K562 (cell line): ENCODE data around the gene PHF1. TPM values are rescaled to one million over a fixed set of nuclear protein-coding genes. Genes with fewer than 3 reads are reported as not detected.

ENCODE experiments used
- ASH1L ChIP-seq: fragments of 450-650 bp; IDR thresholded peaks from 2 replicates; pipeline ENCODE4 v1.6.1; 2018; ENCODE audit warnings: borderline replicate concordance, mild to moderate bottlenecking, low read depth; ENCODE audit not compliant: partially characterized antibody
- CC2D1A ChIP-seq: fragments of 450-650 bp; IDR thresholded peaks from 2 replicates; pipeline ENCODE4 v1.6.1; 2017; ENCODE audit warnings: mild to moderate bottlenecking
- CHD2 ChIP-seq: IDR thresholded peaks from 2 replicates; pipeline ENCODE4 v1.6.1; 2011; ENCODE audit warnings: low read depth, low read length
- EP400 ChIP-seq: fragments of 450-650 bp; IDR thresholded peaks from 2 replicates; pipeline ENCODE4 v1.6.1; 2017; ENCODE audit warnings: antibody characterized with exemption, mild to moderate bottlenecking, moderate library complexity
- GTF2A2 ChIP-seq: IDR thresholded peaks from 2 replicates; pipeline ENCODE4 v1.6.1; 2016; ENCODE audit warnings: mild to moderate bottlenecking, missing genetic modification characterization, missing compliant biosample characterization
- HDAC2 ChIP-seq: fragments of 450-650 bp; IDR thresholded peaks from 2 replicates; pipeline ENCODE4 v1.6.1; 2016; ENCODE audit warnings: mild to moderate bottlenecking
- MCM3 ChIP-seq: fragments of 450-650 bp; IDR thresholded peaks from 2 replicates; pipeline ENCODE4 v1.6.1; 2016
- MTA1 ChIP-seq: fragments of 450-650 bp; IDR thresholded peaks from 2 replicates; pipeline ENCODE4 v1.6.1; 2017; ENCODE audit warnings: borderline replicate concordance
- NR2C1 ChIP-seq, 2 experiments: fragments of 450-650 bp; IDR thresholded peaks; 2 replicates each; pipeline ENCODE4 v1.6.1; 2017; ENCODE audit warnings: mild to moderate bottlenecking in 2 of 2, antibody characterized with exemption in 1 of 2, inconsistent platforms in 1 of 2, missing compliant biosample characterization in 1 of 2, missing genetic modification characterization in 1 of 2
- PHF20 ChIP-seq: fragments of 450-650 bp; IDR thresholded peaks from 2 replicates; pipeline ENCODE4 v1.6.1; 2018; ENCODE audit not compliant: partially characterized antibody
- TAF15 ChIP-seq: fragments of 200-400 bp; formaldehyde crosslinking; IDR thresholded peaks from 2 replicates; pipeline ENCODE4 v1.6.1; 2017; ENCODE audit warnings: mild to moderate bottlenecking, low read depth, low read length, moderate library complexity
- TCF3 ChIP-seq: sonication (generic); formaldehyde crosslinking; IDR thresholded peaks from 2 replicates; pipeline ENCODE4 v1.4.0; 2020; ENCODE audit warnings: mild to moderate bottlenecking, missing genetic modification reagents
- ZBTB8A ChIP-seq: fragments of 450-650 bp; IDR thresholded peaks from 2 replicates; pipeline ENCODE4 v1.6.1; 2018; ENCODE audit warnings: mild to moderate bottlenecking, moderate library complexity; ENCODE audit not compliant: partially characterized antibody
- ZFP30 ChIP-seq: fragments of 250-450 bp; sonication (Bioruptor Pico); IDR thresholded peaks from 2 replicates; pipeline ENCODE4 v1.8.0; 2022; ENCODE audit warnings: moderate library complexity, mild to moderate bottlenecking, inconsistent platforms, borderline replicate concordance
- ZNF197 ChIP-seq: fragments of 200-800 bp; sonication (Bioruptor generic); IDR thresholded peaks from 2 replicates; pipeline ENCODE4 v1.6.1; 2016; ENCODE audit warnings: low read depth, missing genetic modification characterization, missing compliant biosample characterization
- ZNF347 ChIP-seq: fragments of 450-650 bp; formaldehyde crosslinking; IDR thresholded peaks from 2 replicates; pipeline ENCODE4 v1.4.0; 2020; ENCODE audit warnings: low read depth, mild to moderate bottlenecking, moderate library complexity
- polyA plus RNA-seq, 8 experiments: library from polyadenylated mRNA; depleted of rRNA in 4 of 8; stranded (reverse) in 5 of 8; unstranded in 3 of 8; fragments of >200 nt; fragmentation: Nextera tagmentation in 2 of 8; fragmentation: Illumina TruSeq in 1 of 8; extraction: Ambion mirVana in 2 of 8; extraction: Trizol in 1 of 8; gene quantifications; 2 replicates each; pipeline versions ENCODE4 v1.2.1 to v1.2.3, GENCODE V29; 2011 to 2014; ENCODE audit warnings: inconsistent platforms in 1 of 8, missing spikeins in 1 of 8
- total RNA-seq, 7 experiments: library from RNA; depleted of rRNA in 6 of 7; stranded (reverse); fragments of >200 nt in 6 of 7; fragmentation: Illumina TruSeq in 2 of 7; extraction: Trizol in 2 of 7; gene quantifications; 2 replicates each; pipeline versions ENCODE4 v1.2.1 to v1.2.3, GENCODE V29; 2011 to 2021; ENCODE audit warnings: low replicate concordance in 1 of 7
- TF ChIP-seq, protein P1 (sequence below): fragments of 250-450 bp; sonication (Bioruptor Pico); IDR thresholded peaks from 2 replicates; pipeline ENCODE4 v1.8.0; 2022; ENCODE audit warnings: moderate library complexity, mild to moderate bottlenecking, inconsistent platforms
- TF ChIP-seq, protein P2 (sequence below), 2 experiments: fragments of 450-650 bp; conservative IDR thresholded peaks; 2 replicates each; pipeline ENCODE4 v1.6.1; 2017; ENCODE audit warnings: mild to moderate bottlenecking in 2 of 2, moderate library complexity in 2 of 2
- TF ChIP-seq, protein P3 (sequence below): fragments of 250-450 bp; sonication (Bioruptor Pico); IDR thresholded peaks from 2 replicates; pipeline ENCODE4 v1.9.0; 2021; ENCODE audit warnings: mild to moderate bottlenecking
- TF ChIP-seq, protein P4 (sequence below): fragments of 450-650 bp; formaldehyde crosslinking; IDR thresholded peaks from 2 replicates; pipeline ENCODE4 v1.4.0; 2020; ENCODE audit warnings: mild to moderate bottlenecking, moderate library complexity
- TF ChIP-seq, protein P5 (sequence below): sonication (generic); formaldehyde crosslinking; IDR thresholded peaks from 2 replicates; pipeline ENCODE4 v1.8.0; 2022; ENCODE audit warnings: missing genetic modification reagents, mild to moderate bottlenecking, borderline replicate concordance

PHF1 gene
- total and polyA plus RNA-seq, 9 of the 15 experiments (the other 6 are each of a cell fraction or from before 2014, with no cell fraction given), result 3.7 to 64.2 (median 33.7) TPM

DNA sequence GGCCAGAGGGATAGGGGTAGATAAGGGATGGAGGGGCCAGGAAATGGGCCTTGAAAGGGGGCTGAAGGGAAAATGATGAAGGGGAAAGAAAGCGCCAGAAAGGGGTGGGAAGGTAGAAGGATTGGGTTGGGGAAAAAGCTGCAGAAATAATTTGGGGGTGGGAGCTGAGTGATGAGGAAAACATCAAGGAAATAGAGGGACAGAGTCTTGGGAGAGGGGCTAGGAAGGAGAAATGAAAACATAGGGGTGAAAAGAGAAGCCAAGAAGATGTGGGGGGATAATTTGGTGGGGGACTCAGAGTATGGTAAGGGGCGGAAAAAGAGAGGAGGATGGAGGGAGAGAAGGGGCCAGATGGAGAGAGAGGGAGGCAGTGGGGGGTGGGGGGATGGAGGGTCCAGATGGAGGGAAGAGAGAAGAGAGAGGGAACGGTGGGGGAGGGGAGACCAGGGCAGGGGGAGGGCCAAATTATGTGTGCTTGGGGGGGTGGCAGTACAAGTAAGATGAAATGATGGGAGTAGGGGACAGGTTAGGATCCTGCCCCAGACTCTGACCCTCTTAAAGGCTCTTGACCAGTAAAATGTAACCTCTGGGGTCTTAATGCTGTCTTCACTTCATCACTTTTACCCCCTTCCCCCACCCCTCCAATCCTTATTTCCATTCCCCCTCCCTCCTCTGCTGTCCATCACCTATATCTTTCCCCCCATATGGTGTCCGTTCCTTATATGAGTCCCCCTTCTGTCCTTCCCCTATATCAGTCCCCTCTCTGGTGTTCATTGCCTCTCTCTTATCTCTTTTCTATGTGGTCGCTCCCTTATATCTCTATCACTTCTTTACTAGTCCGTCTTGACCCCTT is 9.9 kb downstream of the PHF1 start (continued):
- TF ChIP-seq ASH1L (no peak), PHF20 (peak; percentile 96), TCF3 (CRISPR knock-in tag) (no peak), MCM3 (no peak), NR2C1 (IDR thresholded peaks at IDR 0.05) (peak; percentile 40; the same call in 1 of the 2 replicates), NR2C1 (tag; IDR thresholded peaks at IDR 0.05) (0 out of 2 replicates have a peak, but pooled peaks have one; percentile 30), ZNF347 (no peak), MTA1 (peak; percentile 72), TAF15 (no peak), CC2D1A (0 out of 2 replicates have a peak, but pooled peaks have one; percentile 14), CHD2 (no peak), GTF2A2 (no peak), EP400 (peak; percentile 32; the same call in 1 of the 2 replicates), HDAC2 (no peak), ZBTB8A (no peak), ZFP30 (CRISPR knock-in tag) (no peak), ZNF197 (CRISPR knock-in tag) (no peak)
- TF ChIP-seq, protein P1, sequence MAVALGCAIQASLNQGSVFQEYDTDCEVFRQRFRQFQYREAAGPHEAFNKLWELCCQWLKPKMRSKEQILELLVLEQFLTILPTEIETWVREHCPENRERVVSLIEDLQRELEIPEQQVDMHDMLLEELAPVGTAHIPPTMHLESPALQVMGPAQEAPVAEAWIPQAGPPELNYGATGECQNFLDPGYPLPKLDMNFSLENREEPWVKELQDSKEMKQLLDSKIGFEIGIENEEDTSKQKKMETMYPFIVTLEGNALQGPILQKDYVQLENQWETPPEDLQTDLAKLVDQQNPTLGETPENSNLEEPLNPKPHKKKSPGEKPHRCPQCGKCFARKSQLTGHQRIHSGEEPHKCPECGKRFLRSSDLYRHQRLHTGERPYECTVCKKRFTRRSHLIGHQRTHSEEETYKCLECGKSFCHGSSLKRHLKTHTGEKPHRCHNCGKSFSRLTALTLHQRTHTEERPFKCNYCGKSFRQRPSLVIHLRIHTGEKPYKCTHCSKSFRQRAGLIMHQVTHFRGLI (CRISPR knock-in tag), result no peak
- TF ChIP-seq, protein P2, sequence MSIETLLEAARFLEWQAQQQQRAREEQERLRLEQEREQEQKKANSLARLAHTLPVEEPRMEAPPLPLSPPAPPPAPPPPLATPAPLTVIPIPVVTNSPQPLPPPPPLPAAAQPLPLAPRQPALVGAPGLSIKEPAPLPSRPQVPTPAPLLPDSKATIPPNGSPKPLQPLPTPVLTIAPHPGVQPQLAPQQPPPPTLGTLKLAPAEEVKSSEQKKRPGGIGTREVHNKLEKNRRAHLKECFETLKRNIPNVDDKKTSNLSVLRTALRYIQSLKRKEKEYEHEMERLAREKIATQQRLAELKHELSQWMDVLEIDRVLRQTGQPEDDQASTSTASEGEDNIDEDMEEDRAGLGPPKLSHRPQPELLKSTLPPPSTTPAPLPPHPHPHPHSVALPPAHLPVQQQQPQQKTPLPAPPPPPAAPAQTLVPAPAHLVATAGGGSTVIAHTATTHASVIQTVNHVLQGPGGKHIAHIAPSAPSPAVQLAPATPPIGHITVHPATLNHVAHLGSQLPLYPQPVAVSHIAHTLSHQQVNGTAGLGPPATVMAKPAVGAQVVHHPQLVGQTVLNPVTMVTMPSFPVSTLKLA (conservative IDR thresholded peaks at IDR 0.05), result peak in 1 of 2 experiments; percentile 55; a peak in 2 of 4 replicates
- TF ChIP-seq, protein P3, sequence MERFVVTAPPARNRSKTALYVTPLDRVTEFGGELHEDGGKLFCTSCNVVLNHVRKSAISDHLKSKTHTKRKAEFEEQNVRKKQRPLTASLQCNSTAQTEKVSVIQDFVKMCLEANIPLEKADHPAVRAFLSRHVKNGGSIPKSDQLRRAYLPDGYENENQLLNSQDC (CRISPR knock-in tag), result no peak
- TF ChIP-seq, protein P4, sequence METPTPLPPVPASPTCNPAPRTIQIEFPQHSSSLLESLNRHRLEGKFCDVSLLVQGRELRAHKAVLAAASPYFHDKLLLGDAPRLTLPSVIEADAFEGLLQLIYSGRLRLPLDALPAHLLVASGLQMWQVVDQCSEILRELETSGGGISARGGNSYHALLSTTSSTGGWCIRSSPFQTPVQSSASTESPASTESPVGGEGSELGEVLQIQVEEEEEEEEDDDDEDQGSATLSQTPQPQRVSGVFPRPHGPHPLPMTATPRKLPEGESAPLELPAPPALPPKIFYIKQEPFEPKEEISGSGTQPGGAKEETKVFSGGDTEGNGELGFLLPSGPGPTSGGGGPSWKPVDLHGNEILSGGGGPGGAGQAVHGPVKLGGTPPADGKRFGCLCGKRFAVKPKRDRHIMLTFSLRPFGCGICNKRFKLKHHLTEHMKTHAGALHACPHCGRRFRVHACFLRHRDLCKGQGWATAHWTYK (CRISPR knock-in tag), result no peak
- TF ChIP-seq, protein P5, sequence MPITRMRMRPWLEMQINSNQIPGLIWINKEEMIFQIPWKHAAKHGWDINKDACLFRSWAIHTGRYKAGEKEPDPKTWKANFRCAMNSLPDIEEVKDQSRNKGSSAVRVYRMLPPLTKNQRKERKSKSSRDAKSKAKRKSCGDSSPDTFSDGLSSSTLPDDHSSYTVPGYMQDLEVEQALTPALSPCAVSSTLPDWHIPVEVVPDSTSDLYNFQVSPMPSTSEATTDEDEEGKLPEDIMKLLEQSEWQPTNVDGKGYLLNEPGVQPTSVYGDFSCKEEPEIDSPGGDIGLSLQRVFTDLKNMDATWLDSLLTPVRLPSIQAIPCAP (CRISPR knock-in tag), result no peak
